ENCODE measurements around the gene GPBP1. TPM values are rescaled to one million over a fixed set of nuclear protein-coding genes. Genes with fewer than 3 reads are reported as not detected.
A peak's percentile ranks its signal among the peaks of the same experiment; 100 is the strongest.

GPBP1 gene
- 100 to 1,000 TPM; 137 to 147 TPM for total RNA-seq
- polyA plus RNA-seq (ENCODE audit: insufficient read length in 2 of 2), result 100 to 1,000 TPM; 119 to 128 TPM
- long read RNA-seq, donor 1, full-length matches to known transcripts, result 13 of 28 reads
- long read RNA-seq, donor 1, partial matches to known transcripts, result 15 of 28 reads
- long read RNA-seq, donor 1, other reads (novel, unspliced or antisense), result 0 of 28 reads
- long read RNA-seq, donor 2, partial matches to known transcripts, result 0 of 1 reads
- long read RNA-seq, donor 2, other reads (novel, unspliced or antisense), result 0 of 1 reads
- long read RNA-seq, donor 3, full-length matches to known transcripts, result 2 of 2 reads
- long read RNA-seq, donor 3, partial matches to known transcripts, result 0 of 2 reads
- long read RNA-seq, donor 3, other reads (novel, unspliced or antisense), result 0 of 2 reads
- long read RNA-seq, donor 4, full-length matches to known transcripts, result 8 of 25 reads
- long read RNA-seq, donor 4, partial matches to known transcripts, result 17 of 25 reads
- long read RNA-seq, donor 4, other reads (novel, unspliced or antisense), result 0 of 25 reads

- WGBS (ENCODE audit: insufficient coverage), result under 1% methylated on average over 64 of the region's 83 CpGs
- no peaks in the 10 kb centered on the region for H3K36me3 ChIP-seq (ENCODE audit: control insufficient read depth, insufficient read depth, low read length)
- H3K27me3 ChIP-seq (ENCODE audit: control insufficient read depth, insufficient read depth, low read length), result no peaks in the 10 kb centered on the region
- H3K27ac ChIP-seq (ENCODE audit: low read depth, low read length), result peak within 1 kb of the TSS; percentile 99
- DNase-seq (ENCODE audit: low read depth in 4 of 6, low spot score in 6 of 6), result peak; percentile 96 to 100 (median 98)
- peak within 1 kb of the TSS; percentile 96 for H3K4me3 ChIP-seq (ENCODE audit: low read depth, low read length)
- peaks cover 15% of the 10 kb centered on the region for H3K4me1 ChIP-seq (ENCODE audit: control insufficient read depth, insufficient read depth, low read length)
- H3K9me3 ChIP-seq (ENCODE audit: control insufficient read depth, insufficient read depth, low read length), result no peaks in the 10 kb centered on the region
Measured at GRCh38 chr5:57173319-57174127, at the start of gene GPBP1. GPBP1 (plus strand) TSS chr5:57174059; CDS start chr5:57214131, 40,072 bp downstream.

GRCh38 chr5:57128325-57128724 is 45.5 kb upstream of the GPBP1 start:
- Histone ChIP-seq H3K27ac (ENCODE audit: low read depth, low read length) (no peak overlapping the region), H3K9me3 (ENCODE audit: control insufficient read depth, insufficient read depth, low read length) (no peaks in the 10 kb centered on the region)

GRCh38 chr5:57133574-57133973 is 40.3 kb upstream of the GPBP1 start:
- no CpG with 5 or more reads among the region's 2 CpGs for WGBS (ENCODE audit: insufficient coverage)
- Histone ChIP-seq H3K9me3 (ENCODE audit: control insufficient read depth, insufficient read depth, low read length) (no peaks in the 10 kb centered on the region), H3K36me3 (ENCODE audit: control insufficient read depth, insufficient read depth, low read length) (no peaks in the 10 kb centered on the region), H3K27me3 (ENCODE audit: control insufficient read depth, insufficient read depth, low read length) (no peaks in the 10 kb centered on the region), H3K4me1 (ENCODE audit: control insufficient read depth, insufficient read depth, low read length) (no peaks in the 10 kb centered on the region), H3K4me3 (ENCODE audit: low read depth, low read length) (no peak overlapping the region), H3K27ac (ENCODE audit: low read depth, low read length) (no peak overlapping the region)
- DNase-seq (ENCODE audit: low read depth in 4 of 6, low spot score in 6 of 6), result no peak

More at GRCh38 chr5:57128325-57128724, 45.5 kb upstream of the GPBP1 start:
- H3K36me3 ChIP-seq (ENCODE audit: control insufficient read depth, insufficient read depth, low read length), result no peaks in the 10 kb centered on the region
- H3K27me3 ChIP-seq (ENCODE audit: control insufficient read depth, insufficient read depth, low read length), result no peaks in the 10 kb centered on the region
- no CpG with 5 or more reads among the region's 3 CpGs for WGBS (ENCODE audit: insufficient coverage)
- DNase-seq (ENCODE audit: low read depth in 4 of 6, low spot score in 6 of 6), result no peak
- no peaks in the 10 kb centered on the region for H3K4me1 ChIP-seq (ENCODE audit: control insufficient read depth, insufficient read depth, low read length)
- no peak overlapping the region for H3K4me3 ChIP-seq (ENCODE audit: low read depth, low read length)

- H3K4me3 ChIP-seq (ENCODE audit: low read depth, low read length), result no peak overlapping the region
- no peak for DNase-seq (ENCODE audit: low read depth in 4 of 6, low spot score in 6 of 6)
- no peaks in the 10 kb centered on the region for H3K9me3 ChIP-seq (ENCODE audit: control insufficient read depth, insufficient read depth, low read length)
- H3K36me3 ChIP-seq (ENCODE audit: control insufficient read depth, insufficient read depth, low read length), result no peaks in the 10 kb centered on the region
- WGBS (ENCODE audit: insufficient coverage), result 100% methylated on average over 1 of the region's 2 CpGs
- no peaks in the 10 kb centered on the region for H3K27me3 ChIP-seq (ENCODE audit: control insufficient read depth, insufficient read depth, low read length)
- H3K4me1 ChIP-seq (ENCODE audit: control insufficient read depth, insufficient read depth, low read length), result no peaks in the 10 kb centered on the region
- no peak overlapping the region for H3K27ac ChIP-seq (ENCODE audit: low read depth, low read length)
Measured at GRCh38 chr5:57137401-57137800, 36.5 kb upstream of the GPBP1 start.

- no peaks in the 10 kb centered on the region for H3K4me1 ChIP-seq (ENCODE audit: control insufficient read depth, insufficient read depth, low read length)
- H3K9me3 ChIP-seq (ENCODE audit: control insufficient read depth, insufficient read depth, low read length), result no peaks in the 10 kb centered on the region
- 70% methylated on average over 1 of the region's 4 CpGs for WGBS (ENCODE audit: insufficient coverage)
- DNase-seq (ENCODE audit: low read depth in 4 of 6, low spot score in 6 of 6), result no peak
- H3K4me3 ChIP-seq (ENCODE audit: low read depth, low read length), result no peak overlapping the region
- H3K27ac ChIP-seq (ENCODE audit: low read depth, low read length), result no peak overlapping the region
- H3K27me3 ChIP-seq (ENCODE audit: control insufficient read depth, insufficient read depth, low read length), result no peaks in the 10 kb centered on the region
- no peaks in the 10 kb centered on the region for H3K36me3 ChIP-seq (ENCODE audit: control insufficient read depth, insufficient read depth, low read length)
Measured at GRCh38 chr5:57152316-57152715, 21.5 kb upstream of the GPBP1 start.

- Histone ChIP-seq H3K4me1 (ENCODE audit: control insufficient read depth, insufficient read depth, low read length) (no peaks in the 10 kb centered on the region), H3K36me3 (ENCODE audit: control insufficient read depth, insufficient read depth, low read length) (no peaks in the 10 kb centered on the region), H3K4me3 (ENCODE audit: low read depth, low read length) (no peak overlapping the region), H3K27me3 (ENCODE audit: control insufficient read depth, insufficient read depth, low read length) (no peaks in the 10 kb centered on the region), H3K9me3 (ENCODE audit: control insufficient read depth, insufficient read depth, low read length) (no peaks in the 10 kb centered on the region), H3K27ac (ENCODE audit: low read depth, low read length) (no peak overlapping the region)
- no CpG with 5 or more reads among the region's 2 CpGs for WGBS (ENCODE audit: insufficient coverage)
- no peak for DNase-seq (ENCODE audit: low read depth in 4 of 6, low spot score in 6 of 6)
Measured at GRCh38 chr5:57155033-57155432, 18.8 kb upstream of the GPBP1 start.

- Histone ChIP-seq H3K27ac (ENCODE audit: low read depth, low read length) (no peak overlapping the region), H3K4me3 (ENCODE audit: low read depth, low read length) (no peak overlapping the region), H3K9me3 (ENCODE audit: control insufficient read depth, insufficient read depth, low read length) (no peaks in the 10 kb centered on the region), H3K27me3 (ENCODE audit: control insufficient read depth, insufficient read depth, low read length) (no peaks in the 10 kb centered on the region), H3K4me1 (ENCODE audit: control insufficient read depth, insufficient read depth, low read length) (no peaks in the 10 kb centered on the region), H3K36me3 (ENCODE audit: control insufficient read depth, insufficient read depth, low read length) (no peaks in the 10 kb centered on the region)
- DNase-seq (ENCODE audit: low read depth in 4 of 6, low spot score in 6 of 6), result no peak
- WGBS (ENCODE audit: insufficient coverage), result no CpG with 5 or more reads among the region's 2 CpGs
Measured at GRCh38 chr5:57157131-57157530, 16.7 kb upstream of the GPBP1 start.

- H3K27me3 ChIP-seq (ENCODE audit: control insufficient read depth, insufficient read depth, low read length), result no peaks in the 10 kb centered on the region
- H3K4me3 ChIP-seq (ENCODE audit: low read depth, low read length), result no peak overlapping the region
- H3K36me3 ChIP-seq (ENCODE audit: control insufficient read depth, insufficient read depth, low read length), result no peaks in the 10 kb centered on the region
- H3K27ac ChIP-seq (ENCODE audit: low read depth, low read length), result no peak overlapping the region
- no peaks in the 10 kb centered on the region for H3K9me3 ChIP-seq (ENCODE audit: control insufficient read depth, insufficient read depth, low read length)
- WGBS (ENCODE audit: insufficient coverage), result 97% methylated on average over 4 of the region's 7 CpGs
- DNase-seq (ENCODE audit: low read depth in 4 of 6, low spot score in 6 of 6), result no peak
- no peaks in the 10 kb centered on the region for H3K4me1 ChIP-seq (ENCODE audit: control insufficient read depth, insufficient read depth, low read length)
Measured at GRCh38 chr5:57157666-57158065, 16.2 kb upstream of the GPBP1 start.

- no peaks in the 10 kb centered on the region for H3K4me1 ChIP-seq (ENCODE audit: control insufficient read depth, insufficient read depth, low read length)
- H3K27me3 ChIP-seq (ENCODE audit: control insufficient read depth, insufficient read depth, low read length), result no peaks in the 10 kb centered on the region
- H3K27ac ChIP-seq (ENCODE audit: low read depth, low read length), result no peak overlapping the region
- WGBS (ENCODE audit: insufficient coverage), result 88% methylated on average over 2 of the region's 3 CpGs
- no peak for DNase-seq (ENCODE audit: low read depth in 4 of 6, low spot score in 6 of 6)
- no peak overlapping the region for H3K4me3 ChIP-seq (ENCODE audit: low read depth, low read length)
- H3K36me3 ChIP-seq (ENCODE audit: control insufficient read depth, insufficient read depth, low read length), result no peaks in the 10 kb centered on the region
- no peaks in the 10 kb centered on the region for H3K9me3 ChIP-seq (ENCODE audit: control insufficient read depth, insufficient read depth, low read length)
Measured at GRCh38 chr5:57163553-57164006, 10.3 kb upstream of the GPBP1 start.
